ENCODE data around the gene DGCR8. TPM values are rescaled to one million over a fixed set of nuclear protein-coding genes. Genes with fewer than 3 reads are reported as not detected.
A peak's percentile ranks its signal among the peaks of the same experiment; 100 is the strongest.

DGCR8 gene
- total and polyA plus RNA-seq, 2 donors from 2014 or later = 12.2 to 40.1 TPM

- Histone ChIP-seq H3K27me3 (ENCODE audit: control insufficient read depth, insufficient read depth, low read length) (no peaks in the 10 kb centered on the region), H3K4me1 (ENCODE audit: control insufficient read depth in 2 of 3, insufficient read depth in 2 of 3, low read depth in 1 of 3, low read length in 3 of 3) (peaks cover 0 to 30% (median 22%) of the 10 kb centered on the region in 3 donors), H3K4me3 (ENCODE audit: low read length in 3 of 3) (no peak overlapping the region), H3K27ac (ENCODE audit: low read depth in 2 of 2, low read length in 2 of 2) (no peak overlapping the region), H3K9me3 (ENCODE audit: control insufficient read depth in 2 of 3, insufficient read depth in 1 of 3, low read length in 3 of 3) (no peaks in the 10 kb centered on the region), H3K36me3 (ENCODE audit: control insufficient read depth in 2 of 3, insufficient read depth in 3 of 3, low read length in 3 of 3) (peaks cover 17 to 41% (median 37%) of the 10 kb centered on the region in 3 donors), H3K9ac (ENCODE audit: low read length in 3 of 3) (no peak overlapping the region)
- TF ChIP-seq, protein P1, sequence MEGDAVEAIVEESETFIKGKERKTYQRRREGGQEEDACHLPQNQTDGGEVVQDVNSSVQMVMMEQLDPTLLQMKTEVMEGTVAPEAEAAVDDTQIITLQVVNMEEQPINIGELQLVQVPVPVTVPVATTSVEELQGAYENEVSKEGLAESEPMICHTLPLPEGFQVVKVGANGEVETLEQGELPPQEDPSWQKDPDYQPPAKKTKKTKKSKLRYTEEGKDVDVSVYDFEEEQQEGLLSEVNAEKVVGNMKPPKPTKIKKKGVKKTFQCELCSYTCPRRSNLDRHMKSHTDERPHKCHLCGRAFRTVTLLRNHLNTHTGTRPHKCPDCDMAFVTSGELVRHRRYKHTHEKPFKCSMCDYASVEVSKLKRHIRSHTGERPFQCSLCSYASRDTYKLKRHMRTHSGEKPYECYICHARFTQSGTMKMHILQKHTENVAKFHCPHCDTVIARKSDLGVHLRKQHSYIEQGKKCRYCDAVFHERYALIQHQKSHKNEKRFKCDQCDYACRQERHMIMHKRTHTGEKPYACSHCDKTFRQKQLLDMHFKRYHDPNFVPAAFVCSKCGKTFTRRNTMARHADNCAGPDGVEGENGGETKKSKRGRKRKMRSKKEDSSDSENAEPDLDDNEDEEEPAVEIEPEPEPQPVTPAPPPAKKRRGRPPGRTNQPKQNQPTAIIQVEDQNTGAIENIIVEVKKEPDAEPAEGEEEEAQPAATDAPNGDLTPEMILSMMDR (IDR thresholded peaks at IDR 0.05; ENCODE audit: borderline replicate concordance, extremely low read depth, insufficient read depth) = no peak
- DNase-seq (no peak), FAIRE-seq (no peak)
- intact Hi-C loops (cut with DNase I) = no loop called here
These were observed 5.6 kb downstream of the DGCR8 start for GRCh38 chr22:20085651-20086050.

GRCh38 chr22:20086101-20086599, 6.1 kb downstream of the DGCR8 start:
- peak in 1 of 5 donors; percentile 46 for DNase-seq
- Histone ChIP-seq H3K4me1 (ENCODE audit: control insufficient read depth in 2 of 3, insufficient read depth in 2 of 3, low read depth in 1 of 3, low read length in 3 of 3) (peaks cover 0 to 25% (median 22%) of the 10 kb centered on the region in 3 donors), H3K9ac (ENCODE audit: low read length in 3 of 3) (no peak overlapping the region), H3K27ac (ENCODE audit: low read depth in 2 of 2, low read length in 2 of 2) (no peak overlapping the region), H3K9me3 (ENCODE audit: control insufficient read depth in 2 of 3, insufficient read depth in 1 of 3, low read length in 3 of 3) (no peaks in the 10 kb centered on the region), H3K36me3 (ENCODE audit: control insufficient read depth in 2 of 3, insufficient read depth in 3 of 3, low read length in 3 of 3) (peaks cover 17 to 46% (median 40%) of the 10 kb centered on the region in 3 donors), H3K4me3 (ENCODE audit: low read length in 3 of 3) (no peak overlapping the region), H3K27me3 (ENCODE audit: control insufficient read depth, insufficient read depth, low read length) (no peaks in the 10 kb centered on the region)
- FAIRE-seq = no peak
- TF ChIP-seq, protein P1 (IDR thresholded peaks at IDR 0.05; ENCODE audit: borderline replicate concordance, extremely low read depth, insufficient read depth) = no peak
- intact Hi-C loops (cut with DNase I) = no loop called here

- Histone ChIP-seq H3K27me3 (ENCODE audit: control insufficient read depth, insufficient read depth, low read length) (no peaks in the 10 kb centered on the region), H3K4me3 (ENCODE audit: low read length in 3 of 3) (no peak overlapping the region), H3K9me3 (ENCODE audit: control insufficient read depth in 2 of 3, insufficient read depth in 1 of 3, low read length in 3 of 3) (no peaks in the 10 kb centered on the region), H3K27ac (ENCODE audit: low read depth in 2 of 2, low read length in 2 of 2) (no peak overlapping the region), H3K9ac (ENCODE audit: low read length in 3 of 3) (no peak overlapping the region), H3K4me1 (ENCODE audit: control insufficient read depth in 2 of 3, insufficient read depth in 2 of 3, low read depth in 1 of 3, low read length in 3 of 3) (peaks cover 0 to 19% (median 18%) of the 10 kb centered on the region in 3 donors), H3K36me3 (ENCODE audit: control insufficient read depth in 2 of 3, insufficient read depth in 3 of 3, low read length in 3 of 3) (peaks cover 17 to 52% (median 47%) of the 10 kb centered on the region in 3 donors)
- intact Hi-C loops (cut with DNase I) = no loop called here
- peak in 1 of 5 donors; percentile 10 for DNase-seq
- no peak for FAIRE-seq
- TF ChIP-seq, protein P1 (IDR thresholded peaks at IDR 0.05; ENCODE audit: borderline replicate concordance, extremely low read depth, insufficient read depth) = no peak
These were observed 6.7 kb downstream of the DGCR8 start for GRCh38 chr22:20086763-20087162.

Measured in kidney (tissue), 14 donors.